Gastrocnemius medialis (tissue), 4 donors: Measurements from ENCODE around the gene FAAH. TPM values are rescaled to one million over a fixed set of nuclear protein-coding genes. Genes with fewer than 3 reads are reported as not detected.

Source experiments
- ATAC-seq, 2 donors: fragments of 150-250 bp; one replicate each; pipeline ENCODE4 v1.9.1; 2016
- DNase-seq, 2 donors: peaks; one replicate each; pipeline ENCODE4 v3.0.0-alpha.2; 2019
- H3K27ac ChIP-seq, 4 donors: fragments of 200-600 bp; sonication (generic); 1 replicate in 1 of 4; 2 replicates in 3 of 4; pipeline ENCODE4 v1.5.1; 2016 to 2018; ENCODE audit warnings: mild to moderate bottlenecking in 2 of 4, moderate library complexity in 1 of 4
- H3K27me3 ChIP-seq, 3 donors: fragments of 200-600 bp; sonication (generic) in 2 of 3; 1 replicate in 1 of 3; 2 replicates in 2 of 3; pipeline versions ENCODE4 v1.5.1 to v1.6.0; 2016 to 2019; ENCODE audit warnings: mild to moderate bottlenecking in 1 of 3, moderate library complexity in 1 of 3
- H3K36me3 ChIP-seq, 2 donors: fragments of 200-600 bp; sonication (generic) in 1 of 2; one replicate each; pipeline ENCODE4 v1.5.1; 2017 to 2018
- H3K4me1 ChIP-seq, 2 donors: fragments of 200-600 bp; sonication (generic) in 1 of 2; one replicate each; pipeline ENCODE4 v1.5.1; 2016 to 2017; ENCODE audit warnings: mild to moderate bottlenecking in 2 of 2
- H3K4me3 ChIP-seq, 4 donors: fragments of 200-600 bp; sonication (generic) in 3 of 4; 1 replicate in 1 of 4; 2 replicates in 3 of 4; pipeline ENCODE4 v1.5.1; 2016 to 2019; ENCODE audit warnings: mild to moderate bottlenecking in 2 of 4
- H3K9me3 ChIP-seq, 3 donors: fragments of 200-600 bp; sonication (generic) in 2 of 3; 1 replicate in 1 of 3; 2 replicates in 2 of 3; pipeline ENCODE4 v1.5.1; 2016 to 2019
- CTCF ChIP-seq, 5 experiments: fragments of 450-650 bp in 3 of 5; fragments of 200-600 bp in 2 of 5; sonication (generic) in 2 of 5; IDR thresholded peaks in 4 of 5; conservative IDR thresholded peaks in 1 of 5; 1 replicate in 4 of 5; 2 replicates in 1 of 5; pipeline ENCODE4 v1.5.1; 2016 to 2019; ENCODE audit warnings: antibody characterized with exemption in 5 of 5, mild to moderate bottlenecking in 3 of 5, moderate library complexity in 3 of 5
- POLR2A ChIP-seq, 2 donors: fragments of 450-650 bp; IDR thresholded peaks; one replicate each; pipeline ENCODE4 v1.6.1; 2017; ENCODE audit warnings: antibody characterized with exemption in 2 of 2, mild to moderate bottlenecking in 2 of 2, moderate library complexity in 2 of 2
- in situ Hi-C, 4 donors: fragments of 200-750 bp; cut with MboI; loops; one replicate each; pipeline versions ENCODE4 v1.15.0 to v1.8.0; 2017; ENCODE audit warnings: low sequenced_read_pairs in 4 of 4
- intact Hi-C: fragments of 100-400 bp; cut with DNase I; formaldehyde crosslinking; loops from one replicate; pipeline ENCODE4 v1.15.1; 2023; ENCODE audit warnings: low total_unique reads
- total RNA-seq, 4 donors: library from RNA; depleted of rRNA; stranded (reverse); fragments of >200 nt; gene quantifications; one replicate each; pipeline versions ENCODE4 v1.1.0 to v1.2.3, GENCODE V29; 2016

The FAAH gene
- total RNA-seq, 4 donors from 2014 or later, result 5.2 to 15.6 (median 7.3) TPM

GRCh38 chr1:46442317-46443161 is 48.4 kb downstream of the FAAH start:
- intact Hi-C loops, result no loop called here
- no peak for TF ChIP-seq POLR2A (IDR thresholded peaks at IDR 0.05)
- peak; percentile 61 to 88 (median 79) for TF ChIP-seq CTCF (IDR thresholded peaks at IDR 0.05 in 4 of 5, conservative IDR thresholded peaks at IDR 0.05 in 1 of 5)
- no peaks in the 10 kb centered on the region for H3K9me3 ChIP-seq
- H3K27ac ChIP-seq, result no peak overlapping the region
- DNase-seq (peak; percentile 31 to 48), ATAC-seq (peak; percentile 63 to 77)
- H3K4me1 ChIP-seq, result peaks cover 0 to 6% of the 10 kb centered on the region in 2 donors
- in situ Hi-C loops, result loop anchor here in 3 of 4 donors (10.0 to 25.0 kb wide), 3 partner anchors 82 to 295 kb away; a partner anchor contains a TSS
- H3K36me3 ChIP-seq, result no peaks in the 10 kb centered on the region
- peak overlapping the region; percentile 35 to 55 (median 40) for H3K4me3 ChIP-seq
- peaks cover 2 to 13% (median 5%) of the 10 kb centered on the region in 3 donors for H3K27me3 ChIP-seq

GRCh38 chr1:46444466-46444865 is 50.3 kb downstream of the FAAH start:
- no peak for TF ChIP-seq CTCF (IDR thresholded peaks at IDR 0.05 in 4 of 5, conservative IDR thresholded peaks at IDR 0.05 in 1 of 5)
- no peak for TF ChIP-seq POLR2A (IDR thresholded peaks at IDR 0.05)
- no peak for ATAC-seq
- intact Hi-C loops (no loop called here), in situ Hi-C loops (loop anchor here in 3 of 4 donors (10.0 to 25.0 kb wide), 3 partner anchors 80 to 293 kb away; a partner anchor contains a TSS)
- Histone ChIP-seq H3K4me3 (no peak overlapping the region), H3K9me3 (no peaks in the 10 kb centered on the region), H3K36me3 (no peaks in the 10 kb centered on the region), H3K27me3 (peaks cover 16 to 29% (median 18%) of the 10 kb centered on the region in 3 donors), H3K4me1 (peaks cover 0 to 6% of the 10 kb centered on the region in 2 donors), H3K27ac (no peak overlapping the region)
- DNase-seq, result no peak

GRCh38 chr1:46445773-46446256 is 51.7 kb downstream of the FAAH start:
- intact Hi-C loops (no loop called here), in situ Hi-C loops (loop anchor here in 3 of 4 donors (5.0 to 25.0 kb wide), 4 partner anchors 79 to 291 kb away; a partner anchor contains a TSS)
- Histone ChIP-seq H3K4me1 (peaks cover 0 to 6% of the 10 kb centered on the region in 2 donors), H3K27me3 (peaks cover 16 to 30% (median 24%) of the 10 kb centered on the region in 3 donors), H3K36me3 (no peaks in the 10 kb centered on the region), H3K27ac (no peak overlapping the region), H3K9me3 (no peaks in the 10 kb centered on the region), H3K4me3 (no peak overlapping the region)
- no peak for TF ChIP-seq POLR2A (IDR thresholded peaks at IDR 0.05)
- TF ChIP-seq CTCF (IDR thresholded peaks at IDR 0.05 in 4 of 5, conservative IDR thresholded peaks at IDR 0.05 in 1 of 5), result no peak
- no peak for DNase-seq
- ATAC-seq, result no peak

- H3K27ac ChIP-seq, result no peak overlapping the region
- no peaks in the 10 kb centered on the region for H3K9me3 ChIP-seq
- ATAC-seq (peak; percentile 42 to 59), DNase-seq (peak; percentile 35 to 59)
- H3K27me3 ChIP-seq, result peaks cover 16 to 30% (median 30%) of the 10 kb centered on the region in 3 donors
- intact Hi-C loops, result loop anchor here (1.0 kb wide), 1 partner anchor 81 kb away; no protein-coding TSS in a partner anchor
- no peak overlapping the region for H3K4me3 ChIP-seq
- peak; percentile 43 to 88 (median 78) for TF ChIP-seq CTCF (IDR thresholded peaks at IDR 0.05 in 4 of 5, conservative IDR thresholded peaks at IDR 0.05 in 1 of 5)
- no peak for TF ChIP-seq POLR2A (IDR thresholded peaks at IDR 0.05)
- H3K4me1 ChIP-seq, result peaks cover 0 to 6% of the 10 kb centered on the region in 2 donors
- in situ Hi-C loops, result loop anchor here in 3 of 4 donors (5.0 to 25.0 kb wide), 4 partner anchors 78 to 290 kb away; a partner anchor contains a TSS
- H3K36me3 ChIP-seq, result no peaks in the 10 kb centered on the region
Observed at GRCh38 chr1:46446646-46447498, 52.8 kb downstream of the FAAH start.
